Measurements from ENCODE around the gene PADI3.
"Not testable (repeated sequence)": the region's sequence is repeated elsewhere in the genome, so short reads cannot be mapped to it uniquely, and the experiment has no call there.

PADI3 gene

DNA sequence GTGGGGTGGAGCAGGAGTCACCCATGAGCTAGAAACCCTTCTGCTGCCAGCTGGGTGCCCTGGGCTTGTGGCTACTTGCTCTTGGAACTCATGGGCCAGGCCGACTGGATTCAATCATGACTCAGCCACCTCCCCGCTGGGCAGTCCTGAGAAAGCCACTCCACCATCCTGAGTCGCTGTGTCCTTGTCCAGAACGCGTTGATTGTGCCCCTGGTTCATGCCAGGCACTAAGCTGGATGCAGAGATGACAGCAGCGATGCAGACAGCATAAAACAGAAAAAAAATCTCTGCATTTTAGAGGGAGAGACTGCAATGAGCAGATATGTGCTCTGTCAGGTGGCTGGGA, 33.4 kb upstream of the PADI3 start:
- DNase-seq (ENCODE audit: low read depth in 2 of 2) = no peak

DNA sequence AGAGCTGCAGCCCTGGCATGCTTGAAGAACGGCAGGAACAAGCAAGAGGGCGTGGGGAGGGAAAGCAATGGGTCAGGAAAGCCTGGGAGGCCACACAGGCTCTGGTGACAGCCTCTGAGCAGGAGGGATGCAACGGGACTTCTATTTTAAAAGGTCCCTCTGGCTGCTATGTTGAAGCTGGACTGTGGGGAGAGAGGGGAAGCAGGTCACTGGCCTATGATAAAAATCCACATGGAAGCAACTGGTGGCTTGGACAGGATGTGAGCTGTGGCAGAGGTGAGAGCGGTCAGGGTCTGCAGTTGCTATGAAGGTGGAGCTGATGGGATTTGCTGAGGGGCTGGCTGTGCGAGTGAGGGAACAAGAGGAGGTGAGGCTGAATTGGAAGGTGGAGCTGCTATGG, 32.8 kb upstream of the PADI3 start:
- DNase-seq (ENCODE audit: low read depth in 2 of 2) = no peak

DNA sequence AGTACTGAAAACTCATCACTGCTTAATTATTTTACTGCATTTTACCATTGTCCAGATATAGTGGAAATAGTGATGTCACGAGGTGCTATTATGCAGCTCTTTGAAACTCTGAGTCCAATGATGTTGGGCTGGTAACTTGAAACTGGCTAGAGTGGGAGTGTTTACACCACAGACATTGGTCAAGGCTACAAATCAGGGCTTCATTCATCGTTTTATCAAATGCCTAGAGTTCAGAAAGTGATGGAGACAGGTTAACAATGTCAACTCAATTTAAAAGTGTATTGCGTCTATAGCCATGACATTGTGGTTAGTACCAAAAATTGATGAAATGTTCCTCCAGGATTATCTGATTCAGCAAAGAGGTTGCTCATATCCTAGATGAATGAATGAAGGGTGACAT, 31.3 kb upstream of the PADI3 start:
- no peak for DNase-seq (ENCODE audit: low read depth in 2 of 2)

DNA sequence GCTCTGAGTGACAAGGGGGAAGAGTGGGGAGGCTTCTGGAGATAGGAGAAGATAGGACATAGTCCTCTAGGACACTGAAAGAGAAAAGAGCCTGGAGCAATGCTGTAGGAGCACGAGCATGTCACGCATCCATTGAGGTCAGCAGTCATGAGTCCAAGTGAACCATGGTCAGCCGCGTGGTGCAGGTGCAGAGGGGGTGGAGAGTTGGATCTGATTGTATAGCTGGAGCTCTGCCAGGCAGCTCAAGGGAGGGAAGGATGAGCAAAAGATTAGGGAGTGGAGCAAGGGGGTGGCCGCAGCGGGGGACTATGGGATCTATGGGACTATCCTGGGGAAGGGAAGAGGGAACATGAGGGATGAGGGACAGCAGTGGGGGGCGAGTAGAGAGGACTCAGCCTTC, 30.0 kb upstream of the PADI3 start:
- no peak for DNase-seq (ENCODE audit: low read depth in 2 of 2)

DNA sequence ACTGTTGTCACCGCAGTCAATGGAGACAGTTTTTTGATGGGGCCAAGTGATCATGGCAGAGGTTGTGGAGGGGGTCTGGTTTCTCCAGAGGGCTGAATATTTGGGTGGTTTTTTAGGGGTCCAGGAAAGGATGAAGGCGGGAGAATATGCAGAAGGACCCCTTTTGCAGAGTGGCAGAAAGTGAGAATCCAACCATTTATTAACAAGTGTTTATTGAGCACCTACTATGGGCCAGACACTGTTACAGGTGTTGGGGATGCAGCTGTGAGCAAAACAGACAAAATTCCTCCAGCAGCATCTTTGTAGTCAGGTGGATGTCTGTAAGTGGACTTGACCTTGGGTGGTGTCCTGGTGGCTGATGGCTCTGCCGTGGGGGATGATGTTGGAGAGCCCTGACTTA, 28.6 kb upstream of the PADI3 start:
- DNase-seq (ENCODE audit: low read depth in 2 of 2) = no peak

DNA sequence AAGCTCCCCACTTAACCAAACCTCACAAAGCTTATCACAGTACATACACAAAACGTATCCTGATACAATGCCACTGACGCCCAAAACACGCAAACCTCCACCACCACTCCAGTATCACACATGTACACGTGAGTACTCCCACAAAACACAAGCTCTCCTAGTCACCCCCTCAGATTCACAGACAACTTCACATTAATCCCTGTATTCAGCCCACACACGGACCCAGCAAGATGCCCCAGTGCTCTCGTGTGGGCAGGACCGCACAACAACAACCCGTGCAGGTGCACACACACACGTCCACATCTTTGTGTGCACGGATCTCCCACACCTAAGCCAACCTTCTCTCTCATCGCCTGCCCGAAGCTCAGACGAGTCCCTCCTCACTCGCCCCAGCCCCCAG, 26.3 kb upstream of the PADI3 start:
- DNase-seq (ENCODE audit: low read depth in 2 of 2) = no peak

DNA sequence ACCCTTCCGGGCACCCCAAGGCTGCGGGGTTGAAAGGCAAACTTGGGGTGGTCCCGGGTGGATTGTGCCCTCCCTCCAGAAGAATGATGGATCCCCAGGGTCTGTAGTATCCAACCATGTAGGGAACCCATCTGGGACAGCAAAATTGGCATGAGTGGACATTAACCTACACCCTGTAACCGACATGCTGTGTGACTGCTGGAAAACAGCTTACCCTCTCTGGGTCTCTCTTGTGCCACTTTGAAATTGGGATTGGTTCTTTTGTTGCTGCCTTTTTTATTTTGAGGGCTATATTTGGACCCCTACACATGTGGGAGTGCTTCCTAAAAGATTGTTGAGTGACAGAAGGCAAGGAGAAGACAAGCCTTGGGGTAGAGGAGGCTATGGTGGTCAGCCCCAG, 24.5 kb upstream of the PADI3 start:
- DNase-seq (ENCODE audit: low read depth in 2 of 2) = no peak

DNA sequence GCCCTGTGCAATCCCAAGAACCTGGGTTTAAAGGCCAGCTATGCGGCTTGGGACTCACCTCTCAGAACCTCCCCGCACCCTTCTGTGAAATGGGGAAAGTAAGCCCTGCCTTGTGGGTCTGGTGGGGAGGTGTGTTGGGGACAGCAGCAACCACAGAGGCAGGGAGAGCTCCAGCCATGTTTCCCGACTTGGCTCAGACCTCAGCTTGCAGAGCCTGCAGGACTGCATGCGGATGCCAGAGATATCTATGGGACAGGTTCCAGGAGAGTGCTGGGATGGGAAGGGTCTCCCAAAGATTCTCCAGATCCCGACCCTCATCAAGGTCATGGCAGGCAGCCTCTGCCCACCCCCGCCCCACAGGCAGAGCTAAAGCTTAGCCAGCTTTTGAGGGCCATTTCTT, 23.8 kb upstream of the PADI3 start:
- no peak for DNase-seq (ENCODE audit: low read depth in 2 of 2)

DNA sequence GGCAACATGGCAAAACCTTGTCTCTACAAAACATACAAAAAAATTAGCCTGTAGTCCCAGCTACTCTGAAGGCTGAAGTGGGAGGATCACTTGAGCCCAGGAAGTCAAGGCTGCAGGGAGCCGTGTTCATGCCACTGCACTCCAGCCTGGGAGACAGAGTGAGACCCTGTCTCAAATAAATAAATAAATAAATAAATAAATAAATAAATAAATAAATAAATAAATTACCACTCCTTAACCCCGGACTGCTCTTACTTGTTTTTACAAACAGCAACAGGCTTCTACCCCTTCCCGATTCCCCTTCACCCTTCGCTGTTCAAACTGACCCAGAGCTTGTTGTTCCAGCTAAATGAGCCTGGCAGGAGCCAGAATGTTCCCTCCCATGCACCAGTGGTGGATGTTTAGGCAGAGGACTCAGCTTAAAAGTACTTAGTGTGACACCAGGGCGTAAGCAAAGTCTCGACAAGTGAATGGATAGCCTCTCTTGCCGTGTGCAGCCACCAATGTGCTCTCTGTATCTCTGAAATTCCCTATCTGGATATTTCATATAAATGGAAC, 21.5 kb upstream of the PADI3 start:
- no peak for DNase-seq (ENCODE audit: low read depth in 2 of 2)

DNA sequence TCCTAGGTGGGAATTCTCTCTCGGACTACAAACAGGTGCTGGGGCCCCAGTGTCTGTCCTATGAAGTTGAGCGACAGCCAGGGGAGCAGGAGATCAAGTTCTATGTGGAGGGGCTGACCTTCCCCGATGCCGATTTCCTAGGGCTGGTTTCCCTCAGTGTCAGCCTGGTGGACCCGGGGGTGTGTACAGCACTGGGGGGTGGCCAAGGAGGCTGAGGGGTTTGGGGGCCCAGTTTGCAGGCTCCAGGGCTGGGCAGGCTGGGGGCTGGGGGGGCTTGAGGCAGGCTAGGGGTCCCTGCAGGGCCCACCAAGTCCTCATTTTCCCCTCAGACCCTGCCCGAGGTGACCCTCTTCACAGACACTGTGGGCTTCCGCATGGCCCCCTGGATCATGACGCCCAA, 20.3 kb upstream of the PADI3 start:
- DNase-seq (ENCODE audit: low read depth in 2 of 2) = no peak

DNA sequence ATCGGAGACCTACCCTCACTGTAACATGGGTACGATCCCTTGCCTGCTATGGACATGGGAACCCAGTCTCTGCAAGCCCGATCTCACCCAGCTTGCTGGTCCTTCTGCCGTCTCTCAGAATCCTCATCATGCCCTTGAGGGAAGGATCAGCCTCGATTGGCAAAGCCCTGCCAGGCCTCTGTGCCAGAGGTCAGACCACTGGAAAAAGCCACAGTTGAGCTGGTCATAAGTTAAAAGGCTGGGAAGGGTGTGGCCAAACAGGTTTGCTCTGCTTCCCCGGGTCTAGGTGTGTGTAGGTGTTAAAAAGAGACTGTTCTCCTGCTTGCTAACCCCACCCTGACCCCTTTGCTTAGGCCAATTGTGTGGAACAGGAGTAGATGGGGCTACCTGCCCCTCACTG, 19.5 kb upstream of the PADI3 start:
- DNase-seq (ENCODE audit: low read depth in 2 of 2) = no peak

DNA sequence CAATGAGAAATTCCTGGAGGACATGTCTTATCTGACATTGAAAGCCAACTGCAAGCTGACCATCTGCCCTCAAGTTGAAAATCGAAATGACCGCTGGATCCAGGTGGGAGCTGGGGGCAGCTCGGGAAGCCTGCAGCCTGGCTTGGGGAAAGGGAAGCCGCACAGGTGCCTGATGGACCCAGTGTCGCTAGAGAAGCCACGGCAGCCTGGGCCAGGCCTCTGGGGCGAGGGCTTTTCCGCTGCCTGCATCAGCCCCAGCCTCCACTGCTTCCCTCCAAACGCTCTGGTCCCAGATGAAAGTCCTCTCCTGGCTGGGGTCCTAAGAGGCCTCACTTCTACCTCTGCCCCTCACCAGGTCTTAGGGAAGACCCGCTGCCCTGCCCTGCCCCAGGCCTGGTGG, 18.8 kb upstream of the PADI3 start:
- no peak for DNase-seq (ENCODE audit: low read depth in 2 of 2)

DNA sequence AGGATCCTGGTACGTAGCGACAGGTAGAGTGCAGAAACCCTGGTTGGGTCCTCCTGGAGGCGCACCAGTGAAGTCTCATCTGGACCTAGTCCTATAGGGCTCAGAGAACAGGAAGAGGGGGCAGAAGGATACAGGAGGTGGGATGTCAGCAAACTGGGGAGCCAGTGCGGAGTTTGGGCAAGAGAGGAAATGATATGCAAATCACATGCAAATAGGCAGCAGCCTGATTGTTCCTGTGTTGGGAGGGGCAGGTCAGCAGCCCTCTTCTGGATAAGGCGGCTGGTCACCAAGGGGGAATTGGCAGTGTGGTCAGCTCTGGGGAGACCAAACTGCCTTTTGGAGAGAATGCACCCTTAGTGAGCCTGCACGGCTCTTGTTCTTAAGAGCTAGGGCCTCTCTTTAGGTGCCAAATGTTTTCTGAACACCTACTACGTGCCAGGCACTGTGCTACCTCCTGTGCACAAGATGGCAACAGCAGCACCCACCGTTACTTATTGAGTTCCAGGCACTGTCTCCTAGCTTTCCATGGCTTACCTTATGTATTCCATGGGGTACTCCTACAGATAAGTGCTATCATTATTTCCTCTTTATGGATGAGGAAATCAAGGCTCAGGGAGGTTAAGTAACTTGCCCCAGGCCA, 18.1 kb upstream of the PADI3 start:
- no peak for DNase-seq (ENCODE audit: low read depth in 2 of 2)

DNA sequence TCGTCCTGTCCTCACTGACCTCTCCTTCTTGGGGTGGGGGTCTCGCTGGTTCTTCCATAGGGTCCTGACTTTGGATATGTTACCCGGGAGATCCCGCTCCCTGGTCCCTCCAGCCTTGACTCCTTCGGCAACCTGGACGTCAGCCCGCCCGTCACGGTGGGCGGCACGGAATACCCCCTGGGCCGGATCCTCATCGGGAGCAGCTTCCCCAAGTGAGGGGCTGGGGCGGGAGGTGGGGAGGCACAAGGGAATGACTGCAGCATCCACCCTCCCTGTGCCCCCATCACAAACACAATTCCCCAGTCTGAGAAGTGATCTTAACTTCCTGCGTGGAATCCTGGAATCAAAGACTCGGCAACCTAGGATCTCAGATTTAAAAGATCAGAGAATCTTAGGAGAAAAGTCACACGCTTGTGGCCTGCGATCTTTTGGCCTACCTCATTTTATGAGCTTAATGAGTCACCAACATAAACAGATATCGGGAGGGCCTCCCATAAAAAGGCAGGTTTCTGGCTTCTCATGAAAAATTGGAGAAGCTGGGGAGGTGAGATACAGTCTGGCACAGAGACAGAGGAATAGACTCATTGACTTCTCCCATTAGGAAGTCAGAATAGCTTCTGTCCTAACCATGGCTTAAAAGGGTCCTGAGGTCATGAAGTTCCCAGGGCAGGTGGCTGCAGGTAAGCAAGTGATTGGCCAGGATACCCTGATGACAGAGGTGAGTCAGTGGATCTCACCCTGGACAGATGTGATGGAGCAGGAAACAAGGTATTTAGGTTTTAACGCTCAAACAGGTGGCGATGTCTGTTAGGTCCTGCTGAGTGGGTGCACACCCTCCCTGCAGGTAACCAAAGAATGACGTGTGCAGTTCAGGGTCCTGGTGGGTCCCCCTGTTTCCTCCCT, 15.9 kb upstream of the PADI3 start:
- no peak for DNase-seq (ENCODE audit: low read depth in 2 of 2)

DNA sequence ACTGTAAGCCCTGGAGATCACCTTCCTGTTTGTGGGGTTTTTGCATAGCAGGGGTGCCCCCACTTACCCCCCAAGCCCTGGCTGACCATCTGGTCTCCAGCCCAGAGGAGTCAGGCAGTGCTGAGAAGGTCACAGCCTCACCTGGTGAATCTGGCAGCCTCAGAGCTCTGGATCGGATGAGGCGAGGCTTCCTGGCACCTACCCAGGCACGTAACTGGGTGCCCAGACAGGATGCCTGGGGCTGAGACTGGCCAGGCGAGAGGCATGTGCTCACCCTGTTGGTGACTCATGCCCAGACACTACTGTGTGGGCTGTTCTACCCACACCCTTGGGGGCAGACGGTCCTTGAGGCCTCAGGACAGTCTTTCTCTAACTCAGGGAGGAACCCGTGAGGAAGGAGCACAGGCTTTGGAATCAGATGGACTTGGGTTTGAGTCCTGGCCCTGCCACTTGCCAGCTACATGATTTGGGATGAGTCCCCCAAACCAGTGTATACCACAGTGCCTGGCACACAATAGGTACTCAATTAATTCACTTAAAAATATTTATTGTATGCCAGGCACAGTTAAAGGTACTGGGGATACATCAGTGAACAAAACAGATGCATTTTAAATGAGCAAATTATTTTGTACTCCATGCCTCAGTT, 15.1 kb upstream of the PADI3 start:
- DNase-seq (ENCODE audit: low read depth in 2 of 2) = no peak

DNA sequence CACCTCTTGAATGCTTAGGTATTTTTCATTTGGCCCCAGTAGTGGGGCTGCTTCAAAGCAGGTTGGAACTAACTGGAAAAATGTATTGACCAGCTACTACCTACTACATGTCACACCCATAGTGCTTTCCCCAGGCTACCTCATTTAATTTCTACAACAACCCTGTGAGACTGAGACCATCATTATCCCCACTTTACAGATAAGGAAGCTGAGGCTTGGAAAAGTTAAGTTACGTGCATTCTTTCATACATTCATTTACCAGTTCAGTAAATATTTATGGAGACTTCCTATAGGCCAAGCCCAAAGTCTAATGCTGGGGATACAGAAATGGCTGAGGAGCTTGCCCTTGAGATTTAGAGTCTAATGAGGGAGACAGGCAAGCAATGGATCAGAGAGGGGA, 14.5 kb upstream of the PADI3 start:
- DNase-seq (ENCODE audit: low read depth in 2 of 2) = no peak

DNA sequence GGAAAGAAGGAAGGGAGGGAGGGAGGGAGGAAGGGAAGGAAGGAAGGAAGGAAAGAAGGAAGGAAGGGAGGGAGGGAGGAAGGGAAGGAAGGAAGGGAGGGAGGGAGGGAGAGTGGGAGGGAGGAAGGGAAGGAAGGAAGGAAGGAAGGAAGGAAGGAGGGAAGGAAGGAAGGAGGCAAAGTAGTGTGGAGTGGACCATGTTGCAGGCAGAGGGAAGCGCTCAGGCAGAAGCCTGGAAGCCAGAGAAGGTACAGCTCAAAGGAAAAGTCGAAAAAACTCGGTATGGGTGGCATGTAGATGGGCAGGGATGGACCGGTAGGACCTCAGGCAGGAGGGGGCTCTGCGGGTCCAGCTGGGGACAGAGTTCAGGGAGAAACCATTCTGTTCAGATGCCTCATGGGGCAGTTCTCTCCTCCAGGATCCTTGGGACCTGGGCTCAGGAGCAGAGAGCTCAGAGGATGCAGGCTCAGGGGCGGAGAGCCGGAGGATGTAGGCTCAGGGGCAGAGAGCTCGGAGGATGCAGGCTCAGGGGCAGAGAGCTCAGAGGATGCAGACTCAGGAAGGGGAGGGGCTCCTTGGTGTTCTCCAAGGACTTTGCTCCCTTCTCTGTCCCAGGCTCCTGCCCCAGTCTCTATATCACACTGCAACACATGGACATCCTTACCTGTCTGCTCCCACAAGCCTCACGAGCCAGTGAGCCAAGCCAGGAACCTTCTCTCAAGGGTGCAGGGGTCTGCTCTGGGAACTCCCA, 13.6 kb upstream of the PADI3 start:
- DNase-seq (ENCODE audit: low read depth in 2 of 2) = no peak

DNA sequence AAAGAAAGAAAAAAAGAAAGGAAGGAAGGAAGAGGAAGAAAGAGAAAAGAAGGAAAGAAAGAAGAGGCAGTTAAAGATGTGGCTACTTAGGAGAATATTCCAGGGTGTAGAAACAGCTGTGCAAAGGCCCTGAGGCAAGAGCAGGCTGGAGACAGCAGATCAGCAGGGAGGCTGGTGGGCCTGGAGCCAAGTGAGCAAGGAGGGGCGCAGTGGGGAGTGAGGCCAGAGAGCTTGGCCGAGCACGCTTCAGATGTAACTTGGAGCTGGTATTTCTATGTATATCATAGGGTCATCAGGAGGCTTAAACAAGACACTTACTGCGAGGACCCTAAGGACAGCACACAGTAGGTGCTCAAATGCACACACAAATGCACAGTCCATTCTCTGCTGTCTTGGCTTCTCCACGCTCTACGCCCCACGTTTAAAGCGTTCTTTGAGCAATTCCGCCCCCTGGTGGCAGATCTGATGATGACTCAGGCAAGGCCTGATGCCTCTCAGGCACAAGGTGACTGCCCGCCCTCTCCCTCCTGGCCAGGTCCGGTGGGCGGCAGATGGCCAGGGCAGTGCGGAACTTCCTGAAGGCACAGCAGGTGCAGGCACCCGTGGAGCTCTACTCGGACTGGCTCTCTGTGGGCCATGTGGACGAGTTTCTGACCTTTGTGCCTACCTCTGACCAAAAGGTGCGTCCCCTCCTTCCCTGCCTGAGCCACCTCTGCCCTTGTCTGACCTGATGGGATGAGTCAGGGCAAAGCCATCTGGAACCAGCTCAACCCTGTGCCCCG, 11.9 kb upstream of the PADI3 start:
- DNase-seq (ENCODE audit: low read depth in 2 of 2) = peak; percentile 74 to 93

DNA sequence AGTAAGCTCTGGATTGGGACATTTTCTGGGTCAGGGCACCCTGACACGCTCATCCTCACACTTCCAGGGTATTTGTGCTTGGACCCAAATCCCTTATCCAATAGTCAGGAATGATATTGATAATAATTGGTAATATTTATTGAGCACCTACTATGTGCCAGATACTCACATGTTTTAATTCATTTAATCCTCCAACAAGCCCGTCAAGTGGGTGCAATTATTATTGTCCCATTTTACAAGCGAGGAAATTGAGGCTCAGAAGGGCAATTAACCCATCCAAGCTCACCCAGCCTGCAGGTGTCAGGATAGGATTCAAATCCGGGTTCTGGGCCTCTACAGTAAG, 11.4 kb upstream of the PADI3 start:
- DNase-seq (ENCODE audit: low read depth in 2 of 2) = no peak

DNA sequence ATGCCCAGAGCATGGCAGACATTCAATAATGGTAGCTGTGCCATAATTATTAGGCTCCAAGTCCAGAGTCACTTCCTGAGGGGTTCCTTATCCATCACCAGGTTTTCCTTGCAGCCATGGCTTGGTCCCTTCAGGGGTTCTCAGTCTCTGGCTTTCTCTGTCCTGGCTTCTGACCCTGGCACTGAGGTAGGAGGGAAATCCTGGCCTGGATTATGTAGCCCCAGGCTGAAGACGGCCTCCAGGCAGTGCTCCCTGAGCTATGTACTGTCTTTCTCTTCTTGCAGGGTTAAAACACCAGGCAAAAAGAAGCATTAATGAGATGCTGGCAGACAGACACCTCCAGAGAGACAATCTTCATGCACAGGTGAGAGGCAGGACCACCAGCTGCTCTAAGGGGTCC, 9.5 kb upstream of the PADI3 start:
- peak in 1 of 2 experiments; percentile 16 for DNase-seq (ENCODE audit: low read depth in 2 of 2)

DNA sequence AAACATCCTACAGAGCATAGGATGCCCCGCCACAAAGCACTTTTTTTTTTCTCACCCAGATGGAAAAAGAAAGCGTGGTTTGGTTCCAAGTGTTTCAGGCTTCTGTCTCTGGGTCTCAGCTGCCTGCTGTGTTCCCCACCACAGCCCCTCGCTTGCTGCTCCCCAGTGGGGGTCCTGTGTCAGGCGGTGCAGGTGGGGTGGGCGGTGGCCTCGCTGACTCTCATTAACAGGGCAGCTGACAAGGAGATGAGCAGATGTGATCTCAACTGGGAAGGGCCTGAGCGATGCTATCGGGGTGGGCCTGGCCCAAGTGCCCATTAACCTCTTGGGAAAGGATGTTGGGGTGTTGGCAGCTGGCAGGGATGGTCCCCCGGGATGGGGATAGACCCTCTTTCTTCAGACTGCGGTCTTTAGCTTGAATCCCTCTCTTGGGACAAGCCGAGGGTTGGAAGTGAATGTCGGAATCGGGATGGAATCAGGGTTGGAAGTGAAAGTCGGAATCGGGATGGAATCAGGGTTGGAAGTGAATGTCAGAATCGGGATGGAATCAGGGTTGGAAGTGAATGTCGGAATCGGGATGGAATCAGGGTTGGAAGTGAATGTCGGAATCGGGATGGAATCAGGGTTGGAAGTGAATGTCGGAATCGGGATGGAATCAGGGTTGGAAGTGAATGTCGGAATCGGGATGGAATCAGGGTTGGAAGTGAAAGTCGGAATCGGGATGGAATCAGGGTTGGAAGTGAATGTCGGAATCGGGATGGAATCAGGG, 7.7 kb upstream of the PADI3 start:
- not testable (repeated sequence) for DNase-seq (ENCODE audit: low read depth in 2 of 2)

Measured in stimulated activated CD4-positive, alpha-beta T cell treated with anti-CD3 and anti-CD28 coated beads, Interleukin-12 subunit alpha, Interleukin-12 subunit beta, amount 100 ng/mL, for 24 hours (primary cell).